Measurements from ENCODE around the gene IFITM10.

Gene IFITM10

GRCh38 chr11:1736447-1736992 lies 13.9 kb downstream of the IFITM10 start:
- H3K27ac ChIP-seq = no peak overlapping the region
- no peak for TF ChIP-seq ZFX (IDR thresholded peaks at IDR 0.05)
- TF ChIP-seq CTCF (conservative IDR thresholded peaks at IDR 0.05) = no peak

GRCh38 chr11:1735271-1735670 lies 15.1 kb downstream of the IFITM10 start:
- no peak overlapping the region for H3K27ac ChIP-seq
- TF ChIP-seq CTCF (conservative IDR thresholded peaks at IDR 0.05) = no peak
- no peak for TF ChIP-seq ZFX (IDR thresholded peaks at IDR 0.05)

- no peak for TF ChIP-seq ZFX (IDR thresholded peaks at IDR 0.05)
- no peak for TF ChIP-seq CTCF (conservative IDR thresholded peaks at IDR 0.05)
Observed at GRCh38 chr11:1734641-1735081, 15.7 kb downstream of the IFITM10 start.

GRCh38 chr11:1733716-1734640 lies 16.4 kb downstream of the IFITM10 start:
- H3K27ac ChIP-seq = no peak overlapping the region

More at GRCh38 chr11:1734641-1735081, 15.7 kb downstream of the IFITM10 start:
- H3K27ac ChIP-seq = no peak overlapping the region

GRCh38 chr11:1733009-1733715 lies 17.2 kb downstream of the IFITM10 start:
- no peak overlapping the region for H3K27ac ChIP-seq
- TF ChIP-seq CTCF (conservative IDR thresholded peaks at IDR 0.05) (no peak), ZFX (IDR thresholded peaks at IDR 0.05) (no peak)

More at GRCh38 chr11:1733716-1734640, 16.4 kb downstream of the IFITM10 start:
- TF ChIP-seq CTCF (conservative IDR thresholded peaks at IDR 0.05) (no peak), ZFX (IDR thresholded peaks at IDR 0.05) (no peak)

GRCh38 chr11:1732418-1733008 lies 17.9 kb downstream of the IFITM10 start:
- TF ChIP-seq CTCF (conservative IDR thresholded peaks at IDR 0.05) (no peak), ZFX (IDR thresholded peaks at IDR 0.05) (no peak)
- H3K27ac ChIP-seq = no peak overlapping the region
